SK-N-MC (cell line): ENCODE results near the gene ANKRD13C.

Experiments used
- EZH2 ChIP-seq: fragments of 200-600 bp; sonication (generic); IDR thresholded peaks from one replicate; pipeline ENCODE4 v1.6.1; 2017; ENCODE audit warnings: antibody characterized with exemption
- FOXP2 ChIP-seq: optimal IDR thresholded peaks from 2 replicates; pipeline ENCODE3; 2011; ENCODE audit warnings: mild to moderate bottlenecking, moderate library complexity; ENCODE audit not compliant: insufficient read depth; ENCODE audit errors: extremely low read length, control extremely low read depth
- POLR2AphosphoS5 ChIP-seq: IDR thresholded peaks from 2 replicates; pipeline ENCODE4 v1.6.1; 2012; ENCODE audit warnings: mild to moderate bottlenecking, low read depth, low read length, borderline replicate concordance

- TF ChIP-seq POLR2AphosphoS5 (no peak), EZH2 (no peak), FOXP2 (no peak)
Observed at GRCh38 chr1:70333245-70333644, 21.3 kb downstream of the ANKRD13C start.
